ENCODE measurements around the gene SLC6A20. TPM values are rescaled to one million over a fixed set of nuclear protein-coding genes. Genes with fewer than 3 reads are reported as not detected.

Gene SLC6A20
- polyA plus RNA-seq, 1 experiment: not detected

- CTCF ChIA-PET: interaction anchor here (0.9 to 1.5 kb wide), 4 partner anchors 12 to 330 kb away, joined by 3 to 5 read pairs (median 4); no protein-coding TSS in a partner anchor
- POLR2A ChIA-PET: no interaction called here
- Histone ChIP-seq H3K4me3 (ENCODE audit: low read depth, low read length) (no peak overlapping the region), H3K36me3 (ENCODE audit: control insufficient read depth, insufficient read depth, low read length) (peaks cover 11% of the 10 kb centered on the region), H3K27me3 (ENCODE audit: control insufficient read depth, insufficient read depth, low read length) (no peaks in the 10 kb centered on the region)
- TF ChIP-seq CTCF (IDR thresholded peaks at IDR 0.05; ENCODE audit: insufficient read depth, low read depth, low read length): no peak
- no peak for DNase-seq (ENCODE audit: low read depth)
Observed at GRCh38 chr3:45748068-45748467, 48.3 kb downstream of the SLC6A20 start.

GRCh38 chr3:45746777-45747622 is 49.3 kb downstream of the SLC6A20 start:
- CTCF ChIA-PET: interaction anchor here (1.0 to 1.5 kb wide), 2 partner anchors 182 to 331 kb away, joined by 3 read pairs; no protein-coding TSS in a partner anchor
- Histone ChIP-seq H3K36me3 (ENCODE audit: control insufficient read depth, insufficient read depth, low read length) (peaks cover 11% of the 10 kb centered on the region), H3K27me3 (ENCODE audit: control insufficient read depth, insufficient read depth, low read length) (no peaks in the 10 kb centered on the region), H3K4me3 (ENCODE audit: low read depth, low read length) (no peak overlapping the region)
- POLR2A ChIA-PET: no interaction called here
- DNase-seq (ENCODE audit: low read depth): no peak
- TF ChIP-seq CTCF (IDR thresholded peaks at IDR 0.05; ENCODE audit: insufficient read depth, low read depth, low read length): no peak

DNA sequence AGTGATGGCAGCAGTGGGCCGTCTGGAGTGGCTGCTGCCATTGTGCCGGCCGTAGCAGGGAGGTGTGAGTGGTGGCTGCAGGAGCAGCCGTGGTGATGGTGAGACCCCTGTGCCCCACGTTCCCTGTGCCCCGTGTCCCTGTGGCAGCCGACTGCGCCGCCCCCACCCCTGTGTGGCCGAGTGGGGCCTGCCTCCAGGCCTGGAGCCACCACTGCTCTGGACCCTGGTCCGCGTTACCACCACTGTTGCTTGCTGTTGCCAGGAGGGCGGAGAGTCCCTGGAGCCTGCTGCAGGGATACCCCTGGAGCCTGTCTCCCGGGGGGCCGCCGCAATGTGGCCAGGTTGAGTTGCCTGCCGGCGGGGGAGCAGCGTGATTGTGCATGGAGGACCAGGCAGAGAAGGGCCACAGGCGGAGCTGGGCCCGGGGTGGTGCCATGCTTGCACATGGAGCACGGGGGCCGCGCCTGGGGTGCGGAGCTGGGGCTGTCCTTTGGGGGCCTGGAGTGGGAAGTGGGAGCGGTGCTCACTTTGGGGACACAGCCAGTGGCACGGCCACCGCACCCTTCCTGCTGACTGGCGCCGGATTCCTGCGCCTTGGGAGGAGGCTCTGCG is 50.1 kb downstream of the SLC6A20 start:
- DNase-seq (ENCODE audit: low read depth): no peak
- TF ChIP-seq CTCF (IDR thresholded peaks at IDR 0.05; ENCODE audit: insufficient read depth, low read depth, low read length): no peak
- ChIA-PET POLR2A (no interaction called here), CTCF (no interaction called here)
- peaks cover 15% of the 10 kb centered on the region for H3K36me3 ChIP-seq (ENCODE audit: control insufficient read depth, insufficient read depth, low read length)
- no peak overlapping the region for H3K4me3 ChIP-seq (ENCODE audit: low read depth, low read length)
- no peaks in the 10 kb centered on the region for H3K27me3 ChIP-seq (ENCODE audit: control insufficient read depth, insufficient read depth, low read length)

DNA sequence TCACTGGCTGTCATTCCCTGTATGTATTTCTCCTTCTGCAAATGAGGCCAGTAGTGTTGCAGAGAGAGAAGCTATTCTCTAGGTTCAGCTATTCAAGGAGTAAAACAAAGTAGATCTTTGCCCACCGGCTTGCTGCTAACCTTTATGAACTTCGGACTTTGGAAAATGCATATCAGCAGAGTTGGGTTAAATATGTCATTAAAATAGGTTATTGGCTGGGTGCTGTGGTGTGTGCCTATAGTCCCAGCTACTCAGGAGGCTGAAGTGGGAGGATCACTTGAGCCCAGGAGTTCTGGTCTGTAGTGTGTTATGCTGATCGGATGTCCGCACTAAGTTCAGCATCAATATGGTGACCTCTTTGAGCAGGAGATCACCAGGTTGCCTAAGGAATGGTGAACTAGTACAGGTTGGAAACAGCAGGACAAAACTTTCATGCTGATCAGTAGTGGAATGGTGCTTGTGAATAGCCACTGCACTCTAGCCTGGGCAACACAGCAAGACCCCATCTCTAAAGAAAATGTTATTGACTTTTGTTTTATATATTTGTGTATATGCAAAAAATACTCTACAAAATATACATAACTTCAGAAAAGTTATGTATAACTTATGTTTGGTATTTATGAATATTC is 53.8 kb downstream of the SLC6A20 start:
- no peak for TF ChIP-seq CTCF (IDR thresholded peaks at IDR 0.05; ENCODE audit: insufficient read depth, low read depth, low read length)
- Histone ChIP-seq H3K4me3 (ENCODE audit: low read depth, low read length) (no peak overlapping the region), H3K27me3 (ENCODE audit: control insufficient read depth, insufficient read depth, low read length) (no peaks in the 10 kb centered on the region), H3K36me3 (ENCODE audit: control insufficient read depth, insufficient read depth, low read length) (peaks cover 21% of the 10 kb centered on the region)
- DNase-seq (ENCODE audit: low read depth): no peak
- ChIA-PET CTCF (interaction anchor here (1.2 kb wide), 1 partner anchor 336 kb away, joined by 4 read pairs; no protein-coding TSS in a partner anchor), POLR2A (no interaction called here)
